K562 (cell line): ENCODE measurements around the gene GNAL. TPM values are rescaled to one million over a fixed set of nuclear protein-coding genes. Genes with fewer than 3 reads are reported as not detected.
A peak's percentile ranks its signal among the peaks of the same experiment; 100 is the strongest.

ENCODE experiments used
- ATAC-seq: fragments of 200-7000 bp; cut with Tn5 transposase; 3 replicates; pipeline ENCODE4 v1.9.1; 2020; ENCODE audit warnings: moderate library complexity
- BruUV-seq: library from RNA; stranded (reverse); fragments of 400-500 nt; replicated peaks from 2 replicates; lab custom pipeline; 2021; lab: Mats Ljungman, UMichigan
- CTCF ChIA-PET: fragments of 300-600 bp; formaldehyde crosslinking; extraction: SDS; loops from one replicate; lab custom pipeline; 2021; ENCODE audit warnings: low intra/inter-chr PET ratio; lab: Yijun Ruan, JAX
- POLR2A ChIA-PET: fragments of 300-600, 350-650 bp; sonication (Branson Sonifier 250); formaldehyde crosslinking; extraction: SDS; loops from one replicate; lab custom pipeline; 2021; ENCODE audit warnings: antibody characterized with exemption, inconsistent platforms; lab: Yijun Ruan, JAX
- DNase-seq, 4 experiments: peaks; one replicate each; pipeline versions ENCODE4 v3.0.0 to v3.0.0-alpha.2; 2011 to 2018; ENCODE audit warnings: low spot score in 3 of 4, mixed read lengths in 3 of 4; ENCODE audit errors: extremely low read depth in 1 of 4
- FAIRE-seq: peaks from 2 replicates; lab custom pipeline; 2011; peaks lifted over from hg19 to GRCh38; lab: Jason Lieb, UNC
- H2AFZ ChIP-seq: 2 replicates; pipeline ENCODE4 v1.6.0; 2011; ENCODE audit warnings: low read depth, low read length, control low read depth, inconsistent platforms
- H3K27ac ChIP-seq: fragments of 200-600 bp; 3 replicates; pipeline ENCODE4 v1.8.0; 2011; ENCODE audit warnings: low read depth, mild to moderate bottlenecking, control low read depth, inconsistent platforms, low read length, moderate library complexity, mixed read lengths; ENCODE audit errors: extremely low read depth
- H3K27me3 ChIP-seq, 2 experiments: fragments of 300-600 bp in 1 of 2; 2 replicates in 1 of 2; 3 replicates in 1 of 2; pipeline versions ENCODE4 v1.6.0 to v1.8.0; 2011; ENCODE audit warnings: inconsistent platforms in 2 of 2, low read length in 2 of 2, mild to moderate bottlenecking in 1 of 2, mixed read lengths in 1 of 2, moderate library complexity in 1 of 2; ENCODE audit not compliant: control insufficient read depth in 2 of 2, insufficient read depth in 2 of 2
- H3K36me3 ChIP-seq: fragments of 300-600 bp; 3 replicates; pipeline ENCODE4 v1.8.0; 2011; ENCODE audit warnings: mild to moderate bottlenecking, low read length, inconsistent platforms; ENCODE audit not compliant: control insufficient read depth, insufficient read depth
- H3K4me1 ChIP-seq, 2 experiments: fragments of 200-600 bp in 1 of 2; replicated peaks in 1 of 2; 2 replicates in 1 of 2; 3 replicates in 1 of 2; pipeline versions ENCODE4 v1.5.1 to v1.8.0; 2011; ENCODE audit warnings: inconsistent platforms in 2 of 2, low read length in 2 of 2, mild to moderate bottlenecking in 1 of 2, mixed read lengths in 1 of 2, moderate library complexity in 1 of 2; ENCODE audit not compliant: control insufficient read depth in 2 of 2, insufficient read depth in 2 of 2
- H3K4me2 ChIP-seq: 2 replicates; pipeline ENCODE4 v1.6.1; 2011; ENCODE audit warnings: low read length, control low read depth, inconsistent platforms, mixed read lengths; ENCODE audit not compliant: insufficient read depth
- H3K4me3 ChIP-seq: fragments of 200-600 bp; sonication (generic), shearing (Covaris generic); 2 replicates; pipeline ENCODE4 v1.5.1; 2016; ENCODE audit warnings: control low read depth, inconsistent platforms
- H3K79me2 ChIP-seq: fragments of 200-600 bp; 3 replicates; pipeline ENCODE4 v1.8.0; 2011; ENCODE audit warnings: low read length, inconsistent platforms; ENCODE audit not compliant: control insufficient read depth, insufficient read depth
- H3K9ac ChIP-seq, 2 experiments: 2 replicates each; pipeline versions ENCODE4 v1.6.0 to v1.6.1; 2011; ENCODE audit warnings: low read depth in 2 of 2, low read length in 2 of 2, control low read depth in 1 of 2, inconsistent platforms in 1 of 2, mild to moderate bottlenecking in 1 of 2, mixed read lengths in 1 of 2; ENCODE audit not compliant: insufficient read depth in 1 of 2
- H3K9me1 ChIP-seq: one replicate; pipeline ENCODE4 v1.6.0; 2011; ENCODE audit warnings: inconsistent platforms, mild to moderate bottlenecking, low read length, moderate library complexity; ENCODE audit not compliant: control insufficient read depth, insufficient read depth
- H3K9me3 ChIP-seq: replicated peaks from 2 replicates; pipeline ENCODE4 v1.5.1; 2011; ENCODE audit warnings: low read depth, low read length, inconsistent platforms; ENCODE audit not compliant: control insufficient read depth, insufficient read depth
- H4K20me1 ChIP-seq: replicated peaks from 2 replicates; pipeline ENCODE4 v1.6.1; 2011; ENCODE audit warnings: low read length, inconsistent platforms, mixed read lengths; ENCODE audit not compliant: control insufficient read depth, insufficient read depth
- BHLHE40 ChIP-seq: IDR thresholded peaks from 2 replicates; pipeline ENCODE4 v1.6.1; 2011; ENCODE audit warnings: low read length, improper control_type of control experiment
- CBFA2T3 ChIP-seq: fragments of 450-650 bp; IDR thresholded peaks from 2 replicates; pipeline ENCODE4 v1.6.1; 2017
- CBX3 ChIP-seq, 2 experiments: IDR thresholded peaks; 1 replicate in 1 of 2; 2 replicates in 1 of 2; pipeline ENCODE4 v1.6.1; 2012; ENCODE audit warnings: inconsistent platforms in 2 of 2, low read length in 2 of 2, borderline replicate concordance in 1 of 2, control low read depth in 1 of 2
- CXXC5 ChIP-seq: fragments of 250-450 bp; sonication (Bioruptor Pico); IDR thresholded peaks from 2 replicates; pipeline ENCODE4 v1.8.0; 2022; ENCODE audit warnings: inconsistent platforms, mild to moderate bottlenecking, moderate library complexity
- GTF2E2 ChIP-seq: fragments of 200-800 bp; sonication (Bioruptor generic); IDR thresholded peaks from 2 replicates; pipeline ENCODE4 v1.6.1; 2016; ENCODE audit warnings: missing genetic modification characterization, missing compliant biosample characterization
- MEF2D ChIP-seq: conservative IDR thresholded peaks from 2 replicates; pipeline ENCODE4 v1.6.1; 2016; ENCODE audit warnings: low read depth, missing genetic modification characterization, missing compliant biosample characterization
- YBX1 ChIP-seq: fragments of 450-650 bp; IDR thresholded peaks from 2 replicates; pipeline ENCODE4 v1.7.1; 2016; ENCODE audit warnings: mild to moderate bottlenecking
- ZKSCAN1 ChIP-seq: fragments of 150-350 bp; IDR thresholded peaks from 2 replicates; pipeline ENCODE4 v1.6.1; 2016; ENCODE audit warnings: low read depth, low read length
- WGBS: fragments of 100-300 bp; shearing (Covaris generic); methylation state at CpG from one replicate; pipeline ENCODE4 v1.1.6; 2016; ENCODE audit warnings: low coverage, mixed read lengths; ENCODE audit not compliant: insufficient coverage; ENCODE audit errors: missing lambda C conversion rate; 5-methylcytosine and 5-hydroxymethylcytosine counted together
- in situ Hi-C: fragments of 300-500 bp; cut with MboI; formaldehyde crosslinking; loops from 4 replicates; pipeline ENCODE4 v1.15.0; 2018; ENCODE audit warnings: inconsistent platforms, mixed read lengths
- intact Hi-C: fragments of 100-400 bp; cut with micrococcal nuclease; formaldehyde crosslinking; loops from 2 replicates; pipeline ENCODE4 v1.14.2; 2022
- polyA plus RNA-seq, 8 experiments: library from polyadenylated mRNA; depleted of rRNA in 4 of 8; stranded (reverse) in 5 of 8; unstranded in 3 of 8; fragments of >200 nt; fragmentation: Nextera tagmentation in 2 of 8; fragmentation: Illumina TruSeq in 1 of 8; extraction: Ambion mirVana in 2 of 8; extraction: Trizol in 1 of 8; gene quantifications; 2 replicates each; pipeline versions ENCODE4 v1.2.1 to v1.2.3, GENCODE V29; 2011 to 2014; ENCODE audit warnings: inconsistent platforms in 1 of 8, missing spikeins in 1 of 8
- total RNA-seq, 7 experiments: library from RNA; depleted of rRNA in 6 of 7; stranded (reverse); fragments of >200 nt in 6 of 7; fragmentation: Illumina TruSeq in 2 of 7; extraction: Trizol in 2 of 7; gene quantifications; 2 replicates each; pipeline versions ENCODE4 v1.2.1 to v1.2.3, GENCODE V29; 2011 to 2021; ENCODE audit warnings: low replicate concordance in 1 of 7

GNAL gene
- total and polyA plus RNA-seq, 9 of the 15 experiments (the other 6 are each of a cell fraction or from before 2014, with no cell fraction given), result under 0.01 to 0.10 (median 0.01) TPM; not detected in 5

DNA sequence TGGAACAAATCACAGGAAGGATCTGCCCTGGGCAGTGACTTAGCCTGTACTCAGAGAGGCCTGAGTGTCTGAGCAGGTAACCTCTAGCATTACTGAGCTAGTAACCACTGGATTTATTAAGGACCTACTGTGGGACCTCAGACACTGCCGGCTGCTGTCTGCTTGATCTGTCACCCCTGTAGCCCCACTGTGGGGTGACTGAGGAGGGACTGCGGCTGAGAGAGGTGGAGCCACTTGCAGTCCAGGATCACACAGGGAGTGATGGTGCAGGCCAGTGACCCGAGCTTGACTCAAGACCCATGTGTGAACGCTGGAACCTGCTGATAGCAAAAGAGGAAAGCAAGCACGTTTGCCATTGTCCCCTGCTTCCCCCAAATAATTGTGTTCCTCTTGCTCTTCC is 177.7 kb downstream of the GNAL start:
- TF ChIP-seq ZKSCAN1 (peak; percentile 82; the same call in 1 of the 2 replicates), BHLHE40 (0 out of 2 replicates have a peak, but pooled peaks have one; percentile 8), GTF2E2 (no peak), CBFA2T3 (peak; percentile 31)
- no peaks in the 10 kb centered on the region for H3K9me1 ChIP-seq
- BruUV-seq, result no TSS peak
- no peak overlapping the region for H2AFZ ChIP-seq
- peaks cover 2 to 4% of the 10 kb centered on the region in 2 experiments; a peak in 2 of 5 replicates for H3K27me3 ChIP-seq
- no peak overlapping the region for H3K4me2 ChIP-seq
- 2% methylated on average over 5 of the region's 5 CpGs for WGBS
- peak in 1 of 4 experiments; percentile 38 for DNase-seq
- no peak overlapping the region for H3K27ac ChIP-seq
- intact Hi-C loops (no loop called here), in situ Hi-C loops (no loop called here)
- no peaks in the 10 kb centered on the region for H3K9me3 ChIP-seq
- no peaks in the 10 kb centered on the region for H3K79me2 ChIP-seq
- peaks cover 0 to 6% of the 10 kb centered on the region in 2 experiments; a peak in 3 of 5 replicates for H3K4me1 ChIP-seq
- H4K20me1 ChIP-seq, result no peaks in the 10 kb centered on the region
- no peaks in the 10 kb centered on the region for H3K36me3 ChIP-seq
- H3K4me3 ChIP-seq, result no peak overlapping the region
- peak overlapping the region in 1 of 2 experiments; percentile 0; a peak in 1 of 4 replicates for H3K9ac ChIP-seq
- ChIA-PET POLR2A (interaction anchor here (0.6 to 1.2 kb wide), 3 partner anchors 9 to 15 kb away, joined by 3 read pairs; no protein-coding TSS in a partner anchor), CTCF (no interaction called here)
- ATAC-seq, result peak; percentile 52
- FAIRE-seq, result peak; percentile 37

DNA sequence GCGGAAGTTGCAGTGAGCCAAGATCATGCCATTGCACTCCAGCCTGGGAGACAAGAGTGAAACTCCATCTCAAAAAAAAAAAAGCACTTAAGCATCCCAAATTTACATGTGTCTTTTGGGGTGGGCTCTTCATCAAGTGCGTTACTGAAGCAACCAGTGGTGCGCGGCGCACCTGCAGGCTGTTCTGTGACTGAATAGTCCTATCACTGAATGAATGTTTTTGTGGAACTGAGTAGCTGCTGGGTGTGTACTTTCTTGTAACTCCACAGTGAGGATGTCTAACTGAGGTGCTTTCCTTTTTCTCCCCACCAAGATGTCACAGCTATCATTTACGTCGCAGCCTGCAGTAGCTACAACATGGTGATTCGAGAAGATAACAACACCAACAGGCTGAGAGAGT is 179.2 kb downstream of the GNAL start:
- H4K20me1 ChIP-seq, result no peaks in the 10 kb centered on the region
- no peaks in the 10 kb centered on the region for H3K36me3 ChIP-seq
- BruUV-seq, result no TSS peak
- H3K27me3 ChIP-seq, result peaks cover 2 to 10% of the 10 kb centered on the region in 2 experiments; a peak in 4 of 5 replicates
- H3K9me1 ChIP-seq, result no peaks in the 10 kb centered on the region
- DNase-seq (no peak), ATAC-seq (no peak), FAIRE-seq (no peak)
- no peak for TF ChIP-seq CXXC5 (CRISPR knock-in tag)
- no peak for TF ChIP-seq MEF2D (tag)
- TF ChIP-seq CBX3 (IDR thresholded peaks at IDR 0.05; ENCODE audit: borderline replicate concordance in 1 of 2, low read length in 2 of 2), result no peak
- TF ChIP-seq YBX1, result no peak
- no peaks in the 10 kb centered on the region for H3K9me3 ChIP-seq
- no peak overlapping the region for H3K4me3 ChIP-seq
- intact Hi-C loops, result no loop called here
- H3K79me2 ChIP-seq, result no peaks in the 10 kb centered on the region
- 56% methylated on average over 7 of the region's 8 CpGs for WGBS
- H3K4me2 ChIP-seq, result no peak overlapping the region
- H3K4me1 ChIP-seq, result peaks cover 0 to 9% of the 10 kb centered on the region in 2 experiments; a peak in 3 of 5 replicates
- H2AFZ ChIP-seq, result no peak overlapping the region
- no peak overlapping the region for H3K9ac ChIP-seq
- in situ Hi-C loops, result no loop called here
- H3K27ac ChIP-seq, result no peak overlapping the region
- CTCF ChIA-PET, result no interaction called here
- POLR2A ChIA-PET, result interaction anchor here (0.6 to 1.3 kb wide), 2 partner anchors 12 to 166 kb away, joined by 3 to 4 read pairs; no protein-coding TSS in a partner anchor
